Adrenal gland (tissue), 12 donors: ENCODE results near the gene PA2G4. TPM values are rescaled to one million over a fixed set of nuclear protein-coding genes. Genes with fewer than 3 reads are reported as not detected.

ENCODE experiments used
- DNase-seq, 7 donors: peaks; one replicate each; pipeline ENCODE4 v3.0.0-alpha.2; 2019 to 2020
- H3K27ac ChIP-seq, 5 donors: fragments of 200-600 bp; sonication (generic) in 4 of 5; 1 replicate in 3 of 5; 2 replicates in 2 of 5; pipeline versions ENCODE4 v1.5.1 to v1.8.0; 2016 to 2020; ENCODE audit warnings: mild to moderate bottlenecking in 1 of 5
- H3K27me3 ChIP-seq: fragments of 200-600 bp; 2 replicates; pipeline ENCODE4 v1.8.0; 2021
- H3K36me3 ChIP-seq, 2 donors: fragments of 200-600 bp; replicated peaks in 1 of 2; 1 replicate in 1 of 2; 2 replicates in 1 of 2; pipeline versions ENCODE4 v1.5.1 to v1.8.0; 2018 to 2022
- H3K4me1 ChIP-seq, 2 donors: fragments of 200-600 bp; replicated peaks in 1 of 2; 1 replicate in 1 of 2; 2 replicates in 1 of 2; pipeline versions ENCODE4 v1.5.1 to v1.8.0; 2018 to 2021
- H3K4me3 ChIP-seq, 4 donors: fragments of 200-600 bp; sonication (generic) in 3 of 4; one replicate each; pipeline ENCODE4 v1.5.1; 2016 to 2018
- H3K9me3 ChIP-seq, 3 donors: fragments of 200-600 bp; sonication (generic) in 1 of 3; replicated peaks in 1 of 3; 1 replicate in 2 of 3; 2 replicates in 1 of 3; pipeline versions ENCODE4 v1.5.1 to v1.8.0; 2016 to 2021
- CTCF ChIP-seq, 6 experiments: fragments of 450-650 bp in 4 of 6; fragments of 200-600 bp in 2 of 6; sonication (generic) in 1 of 6; IDR thresholded peaks; 1 replicate in 5 of 6; 2 replicates in 1 of 6; pipeline versions ENCODE4 v1.5.1 to v1.8.0; 2016 to 2021; ENCODE audit warnings: antibody characterized with exemption in 6 of 6, mild to moderate bottlenecking in 2 of 6, moderate library complexity in 1 of 6
- POLR2A ChIP-seq, 2 donors: fragments of 450-650 bp; IDR thresholded peaks; one replicate each; pipeline ENCODE4 v1.6.1; 2017; ENCODE audit warnings: antibody characterized with exemption in 2 of 2, mild to moderate bottlenecking in 2 of 2, moderate library complexity in 1 of 2
- WGBS, 4 donors: extraction: QIAGEN DNeasy Blood & Tissue Kit in 2 of 4; methylation state at CpG; one replicate each; pipeline versions ENCODE4 v1.1.5 to v1.1.7; 2013 to 2017; 5-methylcytosine and 5-hydroxymethylcytosine counted together
- intact Hi-C, 2 donors: fragments of 100-400 bp; cut with DNase I; formaldehyde crosslinking; loops; one replicate each; pipeline versions ENCODE4 v1.14.1 to v1.15.0; 2022 to 2023
- polyA plus RNA-seq, 3 donors: library from polyadenylated mRNA; stranded (reverse); fragments of 200-250 nt in 2 of 3; fragments of 350-450 nt in 1 of 3; fragmentation: Illumina TruSeq in 1 of 3; extraction: RNeasy Lipid Tissue Mini Kit (QIAGEN cat#74804) in 1 of 3; gene quantifications; one replicate each; pipeline ENCODE4 v1.2.3, GENCODE V29; 2013 to 2014
- total RNA-seq, 9 donors: library from RNA; depleted of rRNA in 4 of 9; stranded (reverse); fragments of >200 nt in 4 of 9; fragments of 120-200 nt in 1 of 9; fragmentation: NEBNext Ultra II Directional in 1 of 9; extraction: Animal tissue kit (Norgen Biotek cat#: 25700) in 1 of 9; gene quantifications; one replicate each; pipeline versions ENCODE4 v1.1.0 to v1.2.4, GENCODE V29; 2013 to 2023
- donor health status: healthy with polysubstance abuse.
- donor health status: Bipolar disorder and iron deficiency.
- donor health status: DM: yes; HTN: yes; CAD: no.
- donor health status: DM: no; HTN: no; CAD: no.
- donor health status: DM: no; HTN: no; CAD: no.
- donor health status: DM: yes; HTN: yes; CAD: no.

PA2G4 gene
- total and polyA plus RNA-seq, 12 donors: 64.1 to 252 (median 106) TPM

- DNase-seq: no peak
These were observed 22.7 kb upstream of the PA2G4 start for GRCh38 chr12:56081393-56082347.

GRCh38 chr12:56082382-56082781 is 22.0 kb upstream of the PA2G4 start:
- intact Hi-C loops: no loop called here
- WGBS, 4 donors: 67 to 100% (median 90%) methylated on average over 2 of the region's 2 CpGs

More at GRCh38 chr12:56081393-56082347, 22.7 kb upstream of the PA2G4 start:
- intact Hi-C loops: no loop called here
- WGBS, 4 donors: 75 to 82% (median 77%) methylated on average over 3 to 6 of the region's 6 CpGs
- TF ChIP-seq POLR2A (IDR thresholded peaks at IDR 0.05) (no peak), CTCF (IDR thresholded peaks at IDR 0.05) (no peak)
- Histone ChIP-seq H3K27ac (no peak overlapping the region), H3K27me3 (no peaks in the 10 kb centered on the region), H3K36me3 (no peaks in the 10 kb centered on the region), H3K4me1 (peaks cover 7 to 11% of the 10 kb centered on the region in 2 donors), H3K9me3 (no peaks in the 10 kb centered on the region), H3K4me3 (no peak overlapping the region)

GRCh38 chr12:56082967-56083366 is 21.4 kb upstream of the PA2G4 start:
- H3K4me1 ChIP-seq: peaks cover 7 to 11% of the 10 kb centered on the region in 2 donors
- H3K4me3 ChIP-seq: no peak overlapping the region
- no peaks in the 10 kb centered on the region for H3K27me3 ChIP-seq
- H3K36me3 ChIP-seq: no peaks in the 10 kb centered on the region
- no peak overlapping the region for H3K27ac ChIP-seq
- no peak for TF ChIP-seq CTCF (IDR thresholded peaks at IDR 0.05)
- no peak for TF ChIP-seq POLR2A (IDR thresholded peaks at IDR 0.05)
- 48 to 78% (median 69%) methylated on average over 2 to 3 of the region's 3 CpGs for WGBS, 4 donors
- DNase-seq: no peak
- intact Hi-C loops: no loop called here
- H3K9me3 ChIP-seq: no peaks in the 10 kb centered on the region

More at GRCh38 chr12:56082382-56082781, 22.0 kb upstream of the PA2G4 start:
- Histone ChIP-seq H3K4me3 (no peak overlapping the region), H3K9me3 (no peaks in the 10 kb centered on the region), H3K36me3 (no peaks in the 10 kb centered on the region), H3K27me3 (no peaks in the 10 kb centered on the region), H3K27ac (no peak overlapping the region), H3K4me1 (peaks cover 7 to 11% of the 10 kb centered on the region in 2 donors)
- TF ChIP-seq POLR2A (IDR thresholded peaks at IDR 0.05): no peak
- TF ChIP-seq CTCF (IDR thresholded peaks at IDR 0.05): no peak
- no peak for DNase-seq

GRCh38 chr12:56084958-56085543 is 19.3 kb upstream of the PA2G4 start:
- TF ChIP-seq CTCF (IDR thresholded peaks at IDR 0.05): peak in 4 of 6 experiments; percentile 28 to 32 (median 30)
- no peak for TF ChIP-seq POLR2A (IDR thresholded peaks at IDR 0.05)
- Histone ChIP-seq H3K36me3 (no peaks in the 10 kb centered on the region), H3K4me1 (peaks cover 4 to 5% of the 10 kb centered on the region in 2 donors), H3K27ac (no peak overlapping the region), H3K4me3 (no peak overlapping the region), H3K27me3 (no peaks in the 10 kb centered on the region), H3K9me3 (no peaks in the 10 kb centered on the region)
- WGBS, 4 donors: 78 to 82% (median 79%) methylated on average over 14 to 15 of the region's 15 CpGs
- DNase-seq: peak in 5 of 7 donors; percentile 42 to 62 (median 55)
- intact Hi-C loops: no loop called here
